H9 (cell line): ENCODE measurements around the gene PPP2R2B. TPM values are rescaled to one million over a fixed set of nuclear protein-coding genes. Genes with fewer than 3 reads are reported as not detected.

Experiments used
- DNase-seq: peaks from one replicate; pipeline ENCODE4 v3.0.0-alpha.2; 2017
- H2AFZ ChIP-seq: one replicate; pipeline ENCODE4 v1.6.1; 2013; ENCODE audit warnings: mild to moderate bottlenecking, low read length, control low read depth, moderate library complexity
- H2AK5ac ChIP-seq: 2 replicates; pipeline ENCODE4 v1.6.1; 2013; ENCODE audit warnings: low read length, control low read depth, mixed read lengths; ENCODE audit not compliant: insufficient read length
- H2BK120ac ChIP-seq: one replicate; pipeline ENCODE4 v1.6.1; 2013; ENCODE audit warnings: low read depth, mild to moderate bottlenecking, low read length, control low read depth, inconsistent platforms; ENCODE audit not compliant: poor library complexity, severe bottlenecking
- H2BK12ac ChIP-seq: 2 replicates; pipeline ENCODE4 v1.6.1; 2013; ENCODE audit warnings: low read length, control low read depth, mixed read lengths, low read depth; ENCODE audit not compliant: insufficient read length
- H2BK15ac ChIP-seq: 2 replicates; pipeline ENCODE4 v1.6.1; 2013; ENCODE audit warnings: low read depth, low read length, control low read depth
- H2BK20ac ChIP-seq: one replicate; pipeline ENCODE4 v1.6.1; 2013; ENCODE audit warnings: low read depth, mild to moderate bottlenecking, low read length, control low read depth, inconsistent platforms; ENCODE audit not compliant: poor library complexity, severe bottlenecking
- H2BK5ac ChIP-seq: 2 replicates; pipeline ENCODE4 v1.6.1; 2013; ENCODE audit warnings: low read length, control low read depth, mixed read lengths; ENCODE audit not compliant: insufficient read length
- H3K14ac ChIP-seq: 2 replicates; pipeline ENCODE4 v1.6.1; 2013; ENCODE audit warnings: low read length, control low read depth; ENCODE audit not compliant: insufficient read depth
- H3K18ac ChIP-seq: 2 replicates; pipeline ENCODE4 v1.6.1; 2013; ENCODE audit warnings: low read depth, mild to moderate bottlenecking, mixed read lengths, low read length, control low read depth; ENCODE audit not compliant: insufficient read length
- H3K23ac ChIP-seq: 2 replicates; pipeline ENCODE4 v1.6.1; 2013; ENCODE audit warnings: low read length, control low read depth, mixed read lengths, low read depth; ENCODE audit not compliant: insufficient read length
- H3K23me2 ChIP-seq: 2 replicates; pipeline ENCODE4 v1.6.1; 2013; ENCODE audit warnings: low read depth, mild to moderate bottlenecking, mixed read lengths, low read length, control low read depth; ENCODE audit not compliant: insufficient read length, poor library complexity, severe bottlenecking
- H3K27ac ChIP-seq: 2 replicates; pipeline ENCODE4 v1.5.1; 2013; ENCODE audit warnings: low read length, control low read depth, mixed read lengths, low read depth; ENCODE audit not compliant: insufficient read length
- H3K27me3 ChIP-seq: 2 replicates; pipeline ENCODE4 v1.6.1; 2013; ENCODE audit warnings: low read length, control low read depth, inconsistent platforms; ENCODE audit not compliant: insufficient read depth
- H3K4ac ChIP-seq: 2 replicates; pipeline ENCODE4 v1.6.1; 2013; ENCODE audit warnings: low read depth, mild to moderate bottlenecking, control low read depth, inconsistent platforms, low read length, moderate library complexity
- H3K4me1 ChIP-seq: 2 replicates; pipeline ENCODE4 v1.6.1; 2013; ENCODE audit warnings: low read length, control low read depth, inconsistent platforms; ENCODE audit not compliant: insufficient read depth
- H3K4me2 ChIP-seq: 2 replicates; pipeline ENCODE4 v1.6.1; 2013; ENCODE audit warnings: low read length, control low read depth, mixed read lengths; ENCODE audit not compliant: insufficient read length, insufficient read depth
- H3K56ac ChIP-seq: 2 replicates; pipeline ENCODE4 v1.6.1; 2013; ENCODE audit warnings: low read depth, mild to moderate bottlenecking, mixed read lengths, low read length, control low read depth; ENCODE audit not compliant: insufficient read length
- H3K79me1 ChIP-seq: 2 replicates; pipeline ENCODE4 v1.6.1; 2013; ENCODE audit warnings: low read depth, mild to moderate bottlenecking, moderate library complexity, low read length, control low read depth, inconsistent platforms; ENCODE audit not compliant: insufficient read depth, poor library complexity, severe bottlenecking
- H3K79me2 ChIP-seq: 2 replicates; pipeline ENCODE4 v1.6.1; 2013; ENCODE audit warnings: low read length, control low read depth, inconsistent platforms; ENCODE audit not compliant: insufficient read depth
- H3K9ac ChIP-seq: 2 replicates; pipeline ENCODE4 v1.6.1; 2013; ENCODE audit warnings: low read length, control low read depth, mixed read lengths; ENCODE audit not compliant: insufficient read length; ENCODE audit errors: extremely low read depth
- H3K9me3 ChIP-seq: one replicate; pipeline ENCODE4 v1.6.1; 2013; ENCODE audit warnings: low read depth, low read length, inconsistent platforms; ENCODE audit not compliant: control insufficient read depth
- H3T11ph ChIP-seq: one replicate; pipeline ENCODE4 v1.6.1; 2013; ENCODE audit warnings: mild to moderate bottlenecking, low read length, control low read depth, inconsistent platforms
- H4K20me1 ChIP-seq: one replicate; pipeline ENCODE4 v1.6.1; 2013; ENCODE audit not compliant: control insufficient read depth, insufficient read length, insufficient read depth
- H4K5ac ChIP-seq: 2 replicates; pipeline ENCODE4 v1.6.1; 2013; ENCODE audit warnings: low read depth, mild to moderate bottlenecking, mixed read lengths, low read length, control low read depth; ENCODE audit not compliant: insufficient read length
- H4K8ac ChIP-seq: replicated peaks from 2 replicates; pipeline ENCODE4 v1.6.1; 2013; ENCODE audit warnings: low read length, control low read depth, mixed read lengths, low read depth; ENCODE audit not compliant: insufficient read length
- H4K91ac ChIP-seq: 2 replicates; pipeline ENCODE4 v1.6.1; 2013; ENCODE audit warnings: low read depth, mild to moderate bottlenecking, moderate library complexity, mixed read lengths, low read length, control low read depth; ENCODE audit not compliant: insufficient read length
- H3K27ac Mint-ChIP-seq, 3 experiments: 2 replicates in 2 of 3; 3 replicates in 1 of 3; pipeline ENCODE4 v1.8.0; 2020 to 2021; ENCODE audit warnings: mixed read lengths in 3 of 3, mild to moderate bottlenecking in 1 of 3, moderate library complexity in 1 of 3
- H3K27me3 Mint-ChIP-seq: 2 replicates; pipeline ENCODE4 v1.8.0; 2021; ENCODE audit warnings: low read depth, mild to moderate bottlenecking, moderate library complexity, mixed read lengths
- H3K36me3 Mint-ChIP-seq, 3 experiments: 2 replicates in 2 of 3; 3 replicates in 1 of 3; pipeline ENCODE4 v1.8.0; 2020 to 2021; ENCODE audit warnings: low read depth in 3 of 3, mixed read lengths in 3 of 3; ENCODE audit not compliant: insufficient read depth in 1 of 3
- H3K4me1 Mint-ChIP-seq, 2 experiments: 2 replicates each; pipeline ENCODE4 v1.8.0; 2020; ENCODE audit warnings: mixed read lengths in 2 of 2
- H3K4me3 Mint-ChIP-seq, 2 experiments: 2 replicates in 1 of 2; 3 replicates in 1 of 2; pipeline ENCODE4 v1.8.0; 2020 to 2021; ENCODE audit warnings: mild to moderate bottlenecking in 2 of 2, mixed read lengths in 2 of 2, moderate library complexity in 1 of 2
- H3K9me3 Mint-ChIP-seq, 2 experiments: 2 replicates in 1 of 2; 3 replicates in 1 of 2; pipeline ENCODE4 v1.8.0; 2020; ENCODE audit warnings: mild to moderate bottlenecking in 2 of 2, mixed read lengths in 2 of 2, moderate library complexity in 1 of 2
- WGBS: extraction: QIAGEN DNeasy Blood & Tissue Kit; methylation state at CpG from one replicate; pipeline ENCODE4 v1.1.7; 2013; ENCODE audit warnings: missing lambda C conversion rate, low lambda C conversion rate, mixed read lengths; ENCODE audit not compliant: insufficient read length; ENCODE audit errors: extremely low coverage; 5-methylcytosine and 5-hydroxymethylcytosine counted together
- total RNA-seq: library from RNA; stranded (reverse); gene quantifications from 2 replicates; pipeline ENCODE4 v1.2.1, GENCODE V29; 2021
- TF ChIP-seq, protein P1 (sequence below): fragments of 200-600 bp; sonication (generic); conservative IDR thresholded peaks from 3 replicates; pipeline ENCODE4 v1.8.0; 2021; ENCODE audit warnings: antibody characterized with exemption, mild to moderate bottlenecking

PPP2R2B gene
- total RNA-seq, 1 experiment from 2014 or later = 14.3 TPM

DNA sequence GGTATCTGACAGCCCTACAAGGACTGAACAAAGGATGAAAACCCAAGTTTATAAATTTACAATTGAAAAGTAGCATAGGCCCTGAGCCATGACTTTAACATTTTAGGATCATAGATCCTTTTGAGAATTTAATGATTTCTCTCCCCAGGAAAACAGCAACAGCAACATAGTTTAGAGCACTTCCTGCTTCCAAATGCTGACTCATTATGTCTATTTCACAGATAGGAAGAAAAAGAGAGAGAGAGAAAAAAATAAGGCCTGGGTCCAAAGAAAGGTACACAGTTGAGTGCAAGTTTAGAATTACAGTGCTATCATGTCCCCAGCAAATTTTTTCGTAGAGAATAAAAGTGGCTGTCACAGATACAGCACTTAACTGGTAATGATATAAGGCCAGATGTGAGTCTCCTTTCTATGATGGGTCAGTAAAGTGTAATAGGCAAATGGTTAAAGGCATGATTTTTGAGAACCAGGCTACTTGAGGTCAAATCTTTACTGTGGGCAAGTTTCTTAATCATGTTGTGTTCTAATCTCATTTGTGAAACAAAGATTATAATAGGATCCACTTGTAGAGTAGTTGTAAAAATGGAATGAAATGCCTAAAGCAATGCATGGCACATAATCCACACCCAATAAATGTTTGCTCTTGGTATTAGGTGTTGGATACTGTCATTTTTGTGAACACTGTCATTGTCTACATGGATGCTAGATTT, 12.3 kb upstream of the PPP2R2B start:
- H4K8ac ChIP-seq = no peak overlapping the region
- no peak overlapping the region for H2BK20ac ChIP-seq
- Mint-ChIP-seq H3K4me3 (no peak overlapping the region), H3K9me3 (no peaks in the 10 kb centered on the region), H3K36me3 (no peaks in the 10 kb centered on the region), H3K4me1 (peaks cover 29 to 35% of the 10 kb centered on the region in 2 experiments), H3K27ac (no peak overlapping the region), H3K27me3 (no peaks in the 10 kb centered on the region)
- H3K56ac ChIP-seq = no peak overlapping the region
- TF ChIP-seq, protein P1, sequence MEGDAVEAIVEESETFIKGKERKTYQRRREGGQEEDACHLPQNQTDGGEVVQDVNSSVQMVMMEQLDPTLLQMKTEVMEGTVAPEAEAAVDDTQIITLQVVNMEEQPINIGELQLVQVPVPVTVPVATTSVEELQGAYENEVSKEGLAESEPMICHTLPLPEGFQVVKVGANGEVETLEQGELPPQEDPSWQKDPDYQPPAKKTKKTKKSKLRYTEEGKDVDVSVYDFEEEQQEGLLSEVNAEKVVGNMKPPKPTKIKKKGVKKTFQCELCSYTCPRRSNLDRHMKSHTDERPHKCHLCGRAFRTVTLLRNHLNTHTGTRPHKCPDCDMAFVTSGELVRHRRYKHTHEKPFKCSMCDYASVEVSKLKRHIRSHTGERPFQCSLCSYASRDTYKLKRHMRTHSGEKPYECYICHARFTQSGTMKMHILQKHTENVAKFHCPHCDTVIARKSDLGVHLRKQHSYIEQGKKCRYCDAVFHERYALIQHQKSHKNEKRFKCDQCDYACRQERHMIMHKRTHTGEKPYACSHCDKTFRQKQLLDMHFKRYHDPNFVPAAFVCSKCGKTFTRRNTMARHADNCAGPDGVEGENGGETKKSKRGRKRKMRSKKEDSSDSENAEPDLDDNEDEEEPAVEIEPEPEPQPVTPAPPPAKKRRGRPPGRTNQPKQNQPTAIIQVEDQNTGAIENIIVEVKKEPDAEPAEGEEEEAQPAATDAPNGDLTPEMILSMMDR = no peak
- H3K4me1 ChIP-seq = peaks cover 10% of the 10 kb centered on the region; the same call in 1 of the 2 replicates
- no peak overlapping the region for H3T11ph ChIP-seq
- no peak overlapping the region for H4K5ac ChIP-seq
- H3K9ac ChIP-seq = no peak overlapping the region
- no peak overlapping the region for H3K14ac ChIP-seq
- H2BK5ac ChIP-seq = no peak overlapping the region
- no peak overlapping the region for H2BK120ac ChIP-seq
- no peak overlapping the region for H2AK5ac ChIP-seq
- no peak overlapping the region for H3K4ac ChIP-seq
- H4K20me1 ChIP-seq = no peaks in the 10 kb centered on the region
- no peaks in the 10 kb centered on the region for H3K79me2 ChIP-seq
- H3K23ac ChIP-seq = no peak overlapping the region
- H2BK15ac ChIP-seq = no peak overlapping the region
- H3K9me3 ChIP-seq = no peaks in the 10 kb centered on the region
- no peak overlapping the region for H3K27ac ChIP-seq
- no CpG with 5 or more reads among the region's 1 CpG for WGBS
- H4K91ac ChIP-seq = no peak overlapping the region
- DNase-seq = no peak
- no peak overlapping the region for H3K18ac ChIP-seq
- no peak overlapping the region for H2AFZ ChIP-seq
- no peaks in the 10 kb centered on the region for H3K23me2 ChIP-seq
- H3K27me3 ChIP-seq = no peaks in the 10 kb centered on the region; the same call in 1 of the 2 replicates
- no peaks in the 10 kb centered on the region for H3K79me1 ChIP-seq
- no peak overlapping the region for H2BK12ac ChIP-seq
- no peak overlapping the region for H3K4me2 ChIP-seq
